Measurements from ENCODE around the gene BCAR3.

BCAR3 gene

DNA sequence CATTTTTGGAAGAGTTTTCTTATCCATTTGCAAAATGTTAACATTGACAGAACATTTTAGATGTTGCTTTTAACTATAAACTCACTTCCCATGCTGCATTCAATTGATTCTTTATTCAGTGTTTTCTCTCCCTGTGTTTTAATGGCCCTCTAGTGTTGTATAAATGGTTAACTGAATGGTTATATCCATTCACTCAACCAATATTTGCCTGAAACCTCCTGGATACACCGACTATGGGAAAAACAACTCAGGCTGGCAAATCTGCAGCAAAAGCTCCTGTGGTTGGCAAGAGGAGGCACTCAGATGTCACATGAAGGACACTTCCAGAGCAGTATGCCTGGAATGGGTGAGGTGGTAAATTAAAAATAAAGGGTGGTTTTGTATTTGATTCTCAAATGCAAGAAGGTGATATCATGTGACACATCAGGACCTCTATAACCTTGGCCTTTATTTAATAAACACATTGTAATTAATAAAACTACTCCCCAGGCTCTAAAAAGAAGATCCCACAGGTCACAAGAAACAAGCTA lies 107.6 kb downstream of the BCAR3 start:
- DNase-seq: no peak

DNA sequence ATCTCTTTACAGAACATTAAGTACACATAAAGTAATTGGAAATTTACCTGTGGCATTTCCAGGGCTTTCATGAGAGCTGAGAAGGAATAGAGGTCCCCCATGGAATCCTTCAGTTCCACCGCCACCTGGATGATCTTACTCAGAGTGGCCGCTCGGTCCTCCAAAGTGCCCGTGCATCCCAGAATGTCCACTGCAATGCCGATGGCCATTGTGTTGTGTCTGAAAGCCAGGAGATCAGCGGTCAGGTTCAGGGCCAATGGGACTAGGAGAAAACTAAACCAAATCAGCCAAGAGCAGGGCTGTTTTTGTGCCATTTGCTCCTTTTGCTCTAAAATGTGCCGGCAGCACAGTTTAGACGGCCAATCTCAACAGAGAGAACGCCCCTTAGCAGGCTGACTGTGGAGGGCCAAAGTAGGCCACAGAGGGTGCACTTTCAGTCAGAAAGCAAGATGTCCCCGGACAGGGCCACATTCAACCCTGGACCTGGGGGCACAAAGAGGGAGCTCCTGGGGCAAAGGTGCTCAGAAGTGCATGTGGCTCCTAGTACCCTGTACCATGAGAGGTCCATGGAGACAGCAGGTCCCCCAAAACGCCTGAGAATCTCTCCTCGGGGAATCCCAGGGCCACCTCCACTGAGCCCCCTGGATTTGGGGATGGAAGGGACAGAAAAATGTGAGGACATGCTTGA lies 109.9 kb downstream of the BCAR3 start:
- DNase-seq: no peak

DNA sequence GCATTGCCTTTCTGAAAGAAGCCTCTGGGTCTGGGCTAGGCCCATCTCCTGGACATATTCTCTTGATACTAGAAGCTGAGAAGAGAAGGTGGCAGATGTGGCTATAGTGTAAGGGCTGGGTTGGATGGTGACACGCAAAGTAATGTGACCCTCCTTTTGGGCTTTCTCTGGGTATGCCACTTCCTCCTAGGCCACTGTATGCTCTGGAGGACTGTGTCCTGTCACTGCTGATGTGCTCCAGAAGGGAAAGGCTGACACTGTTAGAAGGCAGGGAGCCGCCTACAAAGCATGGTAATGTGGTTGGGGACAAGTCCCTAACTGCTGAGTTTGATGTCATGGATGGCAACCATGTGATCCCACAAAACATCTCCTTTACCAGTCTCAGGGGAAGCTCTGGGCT lies 112.1 kb downstream of the BCAR3 start:
- no peak for DNase-seq

DNA sequence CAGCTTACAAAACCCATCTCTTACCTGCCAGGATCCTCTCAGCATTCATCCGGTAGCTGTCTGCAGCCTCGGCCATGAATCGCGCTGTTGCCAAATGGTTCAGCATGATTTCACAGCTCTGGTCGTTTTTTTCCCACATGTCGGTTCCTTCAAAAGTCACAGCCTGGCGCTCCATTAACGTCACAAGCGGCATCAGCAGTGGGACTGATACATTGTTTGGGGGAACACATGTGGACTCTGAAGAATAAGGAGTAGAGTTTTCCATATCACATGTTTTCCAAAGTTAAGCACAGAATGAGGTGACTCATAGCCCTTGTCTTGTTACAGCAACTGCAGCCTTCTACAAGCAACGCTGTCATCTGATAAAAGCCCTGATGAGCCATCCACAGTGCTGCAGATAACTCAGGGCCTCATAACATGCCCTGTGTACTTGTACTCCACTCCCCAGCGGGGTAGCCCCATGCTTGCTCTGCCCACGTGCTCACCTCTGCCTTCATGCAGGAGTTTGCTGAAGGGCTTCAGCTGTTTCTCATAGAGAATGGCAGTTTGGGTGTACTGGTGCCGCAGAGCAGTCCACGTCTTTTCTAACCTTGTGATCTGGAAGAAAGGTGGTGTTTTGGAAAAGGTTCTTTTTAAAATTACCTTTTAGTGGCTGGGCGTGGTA lies 114.2 kb downstream of the BCAR3 start:
- no peak for DNase-seq

DNA sequence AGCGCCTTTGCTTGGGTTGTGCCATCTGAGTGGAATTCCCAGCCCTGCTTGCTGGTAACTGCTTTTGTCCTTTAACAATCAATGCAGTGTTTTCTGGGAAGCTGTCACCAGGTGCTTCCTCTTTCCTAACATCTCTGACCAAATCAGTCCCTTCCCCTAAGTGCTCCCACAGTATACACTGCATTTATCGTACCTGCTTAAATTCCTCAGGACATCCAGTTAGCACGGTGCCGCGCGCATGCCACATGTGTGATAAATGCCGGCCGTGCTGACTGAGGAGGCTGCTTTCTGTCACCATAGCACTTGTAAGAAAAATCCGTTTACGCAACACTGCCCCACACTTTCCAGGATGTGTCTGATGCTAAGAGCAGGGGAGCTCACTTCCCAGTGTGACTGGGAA lies 115.4 kb downstream of the BCAR3 start:
- no peak for DNase-seq

GRCh38 chr1:93565496-93566206 lies 116.0 kb downstream of the BCAR3 start:
- DNase-seq: no peak

- DNase-seq: no peak
Measured at GRCh38 chr1:93559695-93560094, 121.9 kb downstream of the BCAR3 start.

DNA sequence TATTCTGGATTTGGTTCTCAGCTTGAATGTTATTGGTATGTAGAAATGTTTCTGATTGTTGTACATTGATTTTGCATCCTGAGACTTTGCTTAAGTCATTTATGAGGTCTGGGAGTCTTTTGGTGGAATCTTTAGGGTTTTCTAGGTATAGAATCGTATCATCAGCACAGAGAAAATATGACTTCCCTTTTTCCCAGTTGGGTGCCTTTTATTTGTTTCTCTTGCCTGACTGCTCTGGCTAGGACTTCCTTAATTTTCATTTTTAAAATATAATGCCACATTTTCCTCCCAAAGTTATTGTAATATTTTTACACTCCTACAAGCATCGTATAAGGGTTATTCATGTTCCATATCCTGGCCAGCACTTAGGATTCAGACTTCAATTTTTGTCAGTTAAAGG lies 122.6 kb downstream of the BCAR3 start:
- DNase-seq: no peak

DNA sequence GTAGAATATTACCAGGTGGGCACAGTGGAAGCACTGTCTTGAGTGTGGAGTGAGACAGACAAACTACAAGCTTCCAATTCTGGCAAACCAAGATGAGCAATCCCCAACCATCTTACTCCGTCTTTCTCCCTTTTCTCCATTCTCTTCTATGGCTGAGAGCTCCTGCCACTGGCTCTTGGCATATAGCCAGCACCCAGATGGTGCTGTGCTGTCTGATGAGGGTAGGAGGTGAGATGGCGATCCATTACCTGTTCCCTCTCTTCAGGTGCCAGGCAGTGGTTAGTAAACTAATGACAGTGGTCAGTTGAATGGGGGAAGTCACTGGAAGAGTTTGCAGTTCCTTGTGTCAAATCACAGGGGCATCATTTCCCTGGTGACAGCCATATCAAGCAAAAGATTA lies 125.3 kb downstream of the BCAR3 start:
- DNase-seq: peak; percentile 23

GRCh38 chr1:93554883-93555872 lies 126.5 kb downstream of the BCAR3 start:
- no peak for DNase-seq

- DNase-seq: peak; percentile 19
Measured at GRCh38 chr1:93553886-93554490, 127.6 kb downstream of the BCAR3 start.

- DNase-seq: no peak
Measured at GRCh38 chr1:93552741-93553455, 128.7 kb downstream of the BCAR3 start.

- DNase-seq: no peak
Measured at GRCh38 chr1:93549811-93550210, 131.8 kb downstream of the BCAR3 start.

DNA sequence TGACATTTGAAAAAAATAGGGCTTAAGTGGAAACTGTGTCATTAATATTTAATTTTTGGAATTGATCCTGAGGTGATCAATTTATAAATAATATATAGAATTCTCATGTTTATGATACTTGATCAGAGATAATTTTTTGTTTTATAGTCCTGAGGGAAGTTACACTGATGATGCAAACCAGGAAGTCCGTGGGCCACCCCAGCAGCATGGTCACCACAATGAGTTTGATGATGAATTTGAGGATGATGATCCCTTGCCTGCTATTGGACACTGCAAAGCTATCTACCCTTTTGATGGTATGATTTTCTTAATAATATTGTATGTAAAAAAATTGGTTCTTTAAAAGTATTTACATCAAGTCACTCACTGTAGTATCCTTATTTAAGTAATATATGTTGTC lies 132.5 kb downstream of the BCAR3 start:
- no peak for DNase-seq

GRCh38 chr1:93546162-93546863 lies 135.3 kb downstream of the BCAR3 start:
- no peak for DNase-seq

- no peak for DNase-seq
Measured at GRCh38 chr1:93542398-93542797, 139.2 kb downstream of the BCAR3 start.

DNA sequence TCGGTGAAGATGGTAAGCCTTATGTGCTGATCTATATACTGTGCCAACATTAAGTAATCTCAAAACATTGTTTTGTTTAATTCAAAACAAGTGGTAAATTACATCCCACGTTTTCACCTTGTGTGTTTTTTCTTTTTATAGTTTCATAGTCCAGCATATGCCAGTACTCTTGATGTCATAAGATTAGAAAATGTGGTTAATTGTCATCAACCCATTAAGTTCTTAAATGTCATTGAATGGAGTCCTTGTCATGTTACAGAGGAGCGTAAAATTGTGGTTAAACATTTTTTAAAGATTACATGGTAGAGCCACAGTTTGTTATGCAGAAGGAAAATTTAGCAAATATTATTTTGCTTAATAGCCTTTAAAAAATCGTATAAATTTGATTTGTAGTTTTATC lies 140.6 kb downstream of the BCAR3 start:
- DNase-seq: no peak

GRCh38 chr1:93537924-93538323 lies 143.7 kb downstream of the BCAR3 start:
- no peak for DNase-seq

- no peak for DNase-seq
Measured at GRCh38 chr1:93537396-93537795, 144.2 kb downstream of the BCAR3 start.

- no peak for DNase-seq
Measured at GRCh38 chr1:93533677-93534076, 148.0 kb downstream of the BCAR3 start.
